Measurements from ENCODE around the gene ARHGEF2.

ARHGEF2 gene

DNA sequence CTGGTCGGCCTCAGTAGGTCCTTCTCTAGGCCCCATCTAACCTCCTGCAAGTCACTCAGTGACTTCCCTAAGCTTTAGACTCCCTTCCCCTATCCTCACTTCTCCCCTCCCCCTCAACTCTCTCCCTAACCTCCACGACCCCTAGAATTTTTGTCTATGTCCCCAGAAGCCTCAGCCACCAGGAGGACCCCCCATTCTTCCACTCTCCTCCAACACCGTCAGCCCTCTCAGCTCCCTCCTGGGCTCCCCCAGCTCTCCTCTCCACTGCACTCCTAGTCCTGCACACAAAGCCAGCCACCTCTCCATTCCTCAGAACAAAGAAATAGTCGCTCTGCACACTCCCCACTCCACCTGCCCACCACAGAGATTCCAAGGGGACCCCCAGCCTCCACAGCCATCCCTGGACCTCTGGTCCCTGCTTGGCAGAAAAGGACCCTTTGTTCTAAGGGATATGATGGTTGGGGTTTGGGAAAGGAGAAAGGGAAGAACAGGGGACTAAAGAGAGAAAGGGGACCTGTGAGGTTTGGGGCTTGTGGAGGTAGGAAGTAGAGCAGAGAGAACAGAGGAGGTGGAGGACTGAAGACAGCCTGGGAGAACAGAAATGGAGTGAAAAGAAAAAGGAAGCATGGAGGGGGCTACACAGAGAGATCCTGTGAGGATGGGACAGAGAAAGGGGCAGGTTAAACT is 2.8 kb downstream of the ARHGEF2 start:
- Histone ChIP-seq H3K27me3 (no peaks in the 10 kb centered on the region), H3K4me1 (peaks cover 3% of the 10 kb centered on the region), H3K36me3 (no peaks in the 10 kb centered on the region), H3K4me3 (ENCODE audit: low read depth, low read length) (no peak overlapping the region), H3K9me3 (no peaks in the 10 kb centered on the region)
- TF ChIP-seq, protein P1, sequence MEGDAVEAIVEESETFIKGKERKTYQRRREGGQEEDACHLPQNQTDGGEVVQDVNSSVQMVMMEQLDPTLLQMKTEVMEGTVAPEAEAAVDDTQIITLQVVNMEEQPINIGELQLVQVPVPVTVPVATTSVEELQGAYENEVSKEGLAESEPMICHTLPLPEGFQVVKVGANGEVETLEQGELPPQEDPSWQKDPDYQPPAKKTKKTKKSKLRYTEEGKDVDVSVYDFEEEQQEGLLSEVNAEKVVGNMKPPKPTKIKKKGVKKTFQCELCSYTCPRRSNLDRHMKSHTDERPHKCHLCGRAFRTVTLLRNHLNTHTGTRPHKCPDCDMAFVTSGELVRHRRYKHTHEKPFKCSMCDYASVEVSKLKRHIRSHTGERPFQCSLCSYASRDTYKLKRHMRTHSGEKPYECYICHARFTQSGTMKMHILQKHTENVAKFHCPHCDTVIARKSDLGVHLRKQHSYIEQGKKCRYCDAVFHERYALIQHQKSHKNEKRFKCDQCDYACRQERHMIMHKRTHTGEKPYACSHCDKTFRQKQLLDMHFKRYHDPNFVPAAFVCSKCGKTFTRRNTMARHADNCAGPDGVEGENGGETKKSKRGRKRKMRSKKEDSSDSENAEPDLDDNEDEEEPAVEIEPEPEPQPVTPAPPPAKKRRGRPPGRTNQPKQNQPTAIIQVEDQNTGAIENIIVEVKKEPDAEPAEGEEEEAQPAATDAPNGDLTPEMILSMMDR (IDR thresholded peaks at IDR 0.05; ENCODE audit: low read depth, low read length) = no peak
- no peak for DNase-seq

GRCh38 chr1:155974208-155975115 is 3.9 kb downstream of the ARHGEF2 start:
- no peak for DNase-seq
- H3K27me3 ChIP-seq = no peaks in the 10 kb centered on the region
- no peaks in the 10 kb centered on the region for H3K36me3 ChIP-seq
- H3K9me3 ChIP-seq = no peaks in the 10 kb centered on the region
- H3K4me3 ChIP-seq (ENCODE audit: low read depth, low read length) = no peak overlapping the region
- H3K4me1 ChIP-seq = peaks cover 3% of the 10 kb centered on the region
- TF ChIP-seq, protein P1 (IDR thresholded peaks at IDR 0.05; ENCODE audit: low read depth, low read length) = no peak

DNA sequence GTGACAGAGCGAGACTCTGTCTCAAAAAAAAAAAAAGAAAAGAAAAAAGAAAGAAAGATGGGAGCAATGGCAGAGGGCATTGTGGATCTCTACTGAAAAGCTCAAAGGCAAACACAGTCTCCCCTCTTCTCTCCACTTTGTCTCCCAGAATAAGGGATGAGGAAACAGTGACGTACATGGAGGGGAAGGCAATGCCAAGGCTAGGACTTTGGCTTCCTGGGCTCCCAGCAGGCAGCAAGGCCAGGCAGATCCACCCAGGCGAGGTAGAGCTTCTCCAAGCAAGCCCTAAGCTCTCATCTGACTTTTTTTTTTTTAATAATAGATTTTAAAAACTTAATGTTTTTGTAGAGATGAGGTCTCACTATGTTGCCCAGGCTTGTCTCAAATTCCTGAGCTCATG is 4.6 kb downstream of the ARHGEF2 start:
- Histone ChIP-seq H3K9me3 (no peaks in the 10 kb centered on the region), H3K4me1 (peaks cover 3% of the 10 kb centered on the region), H3K27me3 (no peaks in the 10 kb centered on the region), H3K4me3 (ENCODE audit: low read depth, low read length) (no peak overlapping the region), H3K36me3 (no peaks in the 10 kb centered on the region)
- TF ChIP-seq, protein P1 (IDR thresholded peaks at IDR 0.05; ENCODE audit: low read depth, low read length) = no peak
- no peak for DNase-seq

- no peaks in the 10 kb centered on the region for H3K36me3 ChIP-seq
- TF ChIP-seq, protein P1 (IDR thresholded peaks at IDR 0.05; ENCODE audit: low read depth, low read length) = no peak
- H3K27me3 ChIP-seq = no peaks in the 10 kb centered on the region
- DNase-seq = no peak
- peaks cover 10% of the 10 kb centered on the region for H3K4me1 ChIP-seq
- no peak overlapping the region for H3K4me3 ChIP-seq (ENCODE audit: low read depth, low read length)
- H3K9me3 ChIP-seq = no peaks in the 10 kb centered on the region
Observed at GRCh38 chr1:155971910-155972809, 6.2 kb downstream of the ARHGEF2 start.

- H3K9me3 ChIP-seq = no peaks in the 10 kb centered on the region
- TF ChIP-seq, protein P1 (IDR thresholded peaks at IDR 0.05; ENCODE audit: low read depth, low read length) = no peak
- H3K4me3 ChIP-seq (ENCODE audit: low read depth, low read length) = no peak overlapping the region
- no peaks in the 10 kb centered on the region for H3K36me3 ChIP-seq
- peaks cover 9% of the 10 kb centered on the region for H3K4me1 ChIP-seq
- DNase-seq = no peak
- H3K27me3 ChIP-seq = no peaks in the 10 kb centered on the region
Observed at GRCh38 chr1:155970531-155971167, 7.7 kb downstream of the ARHGEF2 start.
